Nephron (organoid): Measurements from ENCODE around the gene AANAT.
A peak's percentile ranks its signal among the peaks of the same experiment; 100 is the strongest.

Source experiments
- H3K27ac Mint-ChIP-seq, 3 experiments: 2 replicates each; pipeline ENCODE4 v1.8.0; 2020; ENCODE audit warnings: mixed read lengths in 3 of 3, mild to moderate bottlenecking in 2 of 3, moderate library complexity in 1 of 3
- H3K27me3 Mint-ChIP-seq: 2 replicates; pipeline ENCODE4 v1.8.0; 2021; ENCODE audit warnings: low read depth, mild to moderate bottlenecking, moderate library complexity, mixed read lengths
- H3K36me3 Mint-ChIP-seq: 2 replicates; pipeline ENCODE4 v1.8.0; 2020; ENCODE audit warnings: low read depth, mixed read lengths
- H3K4me1 Mint-ChIP-seq: 2 replicates; pipeline ENCODE4 v1.8.0; 2020; ENCODE audit warnings: mixed read lengths
- H3K4me3 Mint-ChIP-seq, 3 experiments: 2 replicates each; pipeline ENCODE4 v1.8.0; 2020; ENCODE audit warnings: mild to moderate bottlenecking in 3 of 3, mixed read lengths in 3 of 3, moderate library complexity in 2 of 3
- H3K9me3 Mint-ChIP-seq: 2 replicates; pipeline ENCODE4 v1.8.0; 2020; ENCODE audit warnings: mixed read lengths
- CTCF ChIP-seq, 3 experiments: fragments of 200-600 bp; sonication (generic); IDR thresholded peaks; one replicate each; pipeline ENCODE4 v1.5.0; 2021; ENCODE audit warnings: antibody characterized with exemption in 3 of 3; ENCODE audit not compliant: unreplicated experiment in 3 of 3

The AANAT gene

GRCh38 chr17:76472726-76473125, 5.3 kb downstream of the AANAT start:
- H3K9me3 Mint-ChIP-seq = no peaks in the 10 kb centered on the region
- TF ChIP-seq CTCF (IDR thresholded peaks at IDR 0.05; ENCODE audit: unreplicated experiment in 3 of 3) = no peak
- no peaks in the 10 kb centered on the region for H3K4me1 Mint-ChIP-seq
- H3K27ac Mint-ChIP-seq = no peak overlapping the region
- peaks cover 12% of the 10 kb centered on the region for H3K27me3 Mint-ChIP-seq
- H3K4me3 Mint-ChIP-seq = no peak overlapping the region
- H3K36me3 Mint-ChIP-seq = no peaks in the 10 kb centered on the region

GRCh38 chr17:76473541-76473985, 6.2 kb downstream of the AANAT start:
- H3K27ac Mint-ChIP-seq = no peak overlapping the region
- H3K27me3 Mint-ChIP-seq = peaks cover 9% of the 10 kb centered on the region
- no peaks in the 10 kb centered on the region for H3K36me3 Mint-ChIP-seq
- no peaks in the 10 kb centered on the region for H3K9me3 Mint-ChIP-seq
- no peak overlapping the region for H3K4me3 Mint-ChIP-seq
- no peaks in the 10 kb centered on the region for H3K4me1 Mint-ChIP-seq
- peak in 1 of 3 experiments; percentile 28 for TF ChIP-seq CTCF (IDR thresholded peaks at IDR 0.05; ENCODE audit: unreplicated experiment in 3 of 3)

GRCh38 chr17:76474238-76474637, 6.8 kb downstream of the AANAT start:
- Mint-ChIP-seq H3K9me3 (no peaks in the 10 kb centered on the region), H3K4me3 (no peak overlapping the region)
- TF ChIP-seq CTCF (IDR thresholded peaks at IDR 0.05; ENCODE audit: unreplicated experiment in 3 of 3) = no peak

GRCh38 chr17:76474894-76475293, 7.5 kb downstream of the AANAT start:
- Mint-ChIP-seq H3K4me1 (no peaks in the 10 kb centered on the region), H3K36me3 (no peaks in the 10 kb centered on the region), H3K27ac (no peak overlapping the region), H3K9me3 (no peaks in the 10 kb centered on the region), H3K4me3 (no peak overlapping the region), H3K27me3 (peaks cover 9% of the 10 kb centered on the region)
- TF ChIP-seq CTCF (IDR thresholded peaks at IDR 0.05; ENCODE audit: unreplicated experiment in 3 of 3) = no peak

More at GRCh38 chr17:76474238-76474637, 6.8 kb downstream of the AANAT start:
- Mint-ChIP-seq H3K36me3 (no peaks in the 10 kb centered on the region), H3K4me1 (no peaks in the 10 kb centered on the region), H3K27me3 (peaks cover 9% of the 10 kb centered on the region), H3K27ac (no peak overlapping the region)

GRCh38 chr17:76475302-76475701, 7.9 kb downstream of the AANAT start:
- Mint-ChIP-seq H3K4me1 (no peaks in the 10 kb centered on the region), H3K27me3 (peaks cover 9% of the 10 kb centered on the region), H3K36me3 (no peaks in the 10 kb centered on the region), H3K27ac (no peak overlapping the region), H3K4me3 (no peak overlapping the region), H3K9me3 (no peaks in the 10 kb centered on the region)
- no peak for TF ChIP-seq CTCF (IDR thresholded peaks at IDR 0.05; ENCODE audit: unreplicated experiment in 3 of 3)

- no peaks in the 10 kb centered on the region for H3K9me3 Mint-ChIP-seq
- H3K36me3 Mint-ChIP-seq = no peaks in the 10 kb centered on the region
- no peak overlapping the region for H3K27ac Mint-ChIP-seq
- no peak for TF ChIP-seq CTCF (IDR thresholded peaks at IDR 0.05; ENCODE audit: unreplicated experiment in 3 of 3)
- no peak overlapping the region for H3K4me3 Mint-ChIP-seq
- no peaks in the 10 kb centered on the region for H3K27me3 Mint-ChIP-seq
- peaks cover 7% of the 10 kb centered on the region for H3K4me1 Mint-ChIP-seq
These were observed 9.3 kb downstream of the AANAT start for GRCh38 chr17:76476736-76477135.
